HEK293 (cell line): Measurements from ENCODE around the gene ARL6IP5.

Source experiments
- CTCF ChIA-PET: fragments of 350-600 bp; formaldehyde crosslinking; extraction: SDS; loops from one replicate; lab custom pipeline; 2021; ENCODE audit warnings: antibody characterized with exemption; lab: Yijun Ruan, JAX
- POLR2A ChIA-PET: fragments of 300-600 bp; formaldehyde crosslinking; extraction: SDS; loops from one replicate; lab custom pipeline; 2020; ENCODE audit warnings: antibody characterized with exemption, inconsistent platforms; lab: Yijun Ruan, JAX
- H3K27ac ChIP-seq: fragments of 200-500 bp; sonication (Bioruptor generic); 2 replicates; pipeline ENCODE4 v1.5.1; 2014; ENCODE audit warnings: low read depth, low read length, control low read depth, inconsistent platforms; ENCODE audit errors: extremely low read depth
- H3K36me3 ChIP-seq, 2 experiments: fragments of 200-500 bp in 1 of 2; sonication (Bioruptor generic) in 1 of 2; 1 replicate in 1 of 2; 2 replicates in 1 of 2; pipeline ENCODE4 v1.5.1; 2014 to 2017; ENCODE audit warnings: inconsistent platforms in 2 of 2, low read length in 2 of 2; ENCODE audit not compliant: control insufficient read depth in 2 of 2, insufficient read depth in 1 of 2
- H3K4me1 ChIP-seq: fragments of 200-500 bp; sonication (Bioruptor generic); 2 replicates; pipeline ENCODE4 v1.5.1; 2014; ENCODE audit warnings: mild to moderate bottlenecking, low read length, inconsistent platforms; ENCODE audit not compliant: control insufficient read depth, insufficient read depth
- H3K4me3 ChIP-seq: 2 replicates; pipeline ENCODE4 v1.5.1; 2011; ENCODE audit warnings: low read depth, mild to moderate bottlenecking, control low read depth, low read length, moderate library complexity
- H3K9me3 ChIP-seq: fragments of 200-500 bp; sonication (Bioruptor generic); 2 replicates; pipeline ENCODE4 v1.5.1; 2014; ENCODE audit warnings: low read depth, low read length, inconsistent platforms; ENCODE audit not compliant: control insufficient read depth, insufficient read depth
- FEZF1 ChIP-seq: fragments of 450-650 bp; formaldehyde crosslinking; IDR thresholded peaks from 2 replicates; pipeline ENCODE4 v1.5.1; 2016; ENCODE audit warnings: missing biosample characterization, missing genetic modification characterization
- GLI2 ChIP-seq: fragments of 450-650 bp; formaldehyde crosslinking; IDR thresholded peaks from 2 replicates; pipeline ENCODE4; 2017; ENCODE audit warnings: missing biosample characterization, missing genetic modification characterization, low read depth, borderline replicate concordance
- GLIS1 ChIP-seq: fragments of 450-650 bp; formaldehyde crosslinking; IDR thresholded peaks from 2 replicates; pipeline ENCODE4 v1.5.1; 2016; ENCODE audit warnings: missing biosample characterization, missing genetic modification characterization
- KLF10 ChIP-seq: fragments of 450-650 bp; IDR thresholded peaks from 2 replicates; pipeline ENCODE4 v1.5.1; 2018; ENCODE audit warnings: missing biosample characterization, mild to moderate bottlenecking, missing genetic modification characterization
- MZF1 ChIP-seq: fragments of 450-650 bp; formaldehyde crosslinking; IDR thresholded peaks from 2 replicates; pipeline ENCODE4 v1.5.1; 2017; ENCODE audit warnings: missing biosample characterization, missing genetic modification characterization, borderline replicate concordance
- PRDM10 ChIP-seq: fragments of 450-650 bp; formaldehyde crosslinking; IDR thresholded peaks from 2 replicates; pipeline ENCODE4 v1.5.1; 2016; ENCODE audit warnings: missing biosample characterization, missing genetic modification characterization
- TCF7L2 ChIP-seq: IDR thresholded peaks from 2 replicates; pipeline ENCODE4 v1.6.1; 2011; ENCODE audit warnings: low read depth, mild to moderate bottlenecking, inconsistent platforms, low read length, moderate library complexity, borderline replicate concordance
- ZBTB44 ChIP-seq: fragments of 450-650 bp; IDR thresholded peaks from 2 replicates; pipeline ENCODE4 v1.5.1; 2018; ENCODE audit warnings: missing biosample characterization, mild to moderate bottlenecking, missing genetic modification characterization
- ZEB2 ChIP-seq: fragments of 450-650 bp; formaldehyde crosslinking; IDR thresholded peaks from 2 replicates; pipeline ENCODE4 v1.5.1; 2016; ENCODE audit warnings: missing biosample characterization, missing genetic modification characterization
- ZNF266 ChIP-seq: fragments of 450-650 bp; formaldehyde crosslinking; IDR thresholded peaks from 2 replicates; pipeline ENCODE4 v1.5.1; 2016; ENCODE audit warnings: missing biosample characterization, missing genetic modification characterization, low read depth
- ZNF335 ChIP-seq: fragments of 450-650 bp; formaldehyde crosslinking; conservative IDR thresholded peaks from 2 replicates; pipeline ENCODE4 v1.5.1; 2016; ENCODE audit warnings: missing biosample characterization, missing genetic modification characterization
- ZNF366 ChIP-seq: fragments of 450-650 bp; formaldehyde crosslinking; conservative IDR thresholded peaks from 2 replicates; pipeline ENCODE4 v1.5.1; 2016; ENCODE audit warnings: missing biosample characterization, missing genetic modification characterization
- ZNF423 ChIP-seq: fragments of 450-650 bp; formaldehyde crosslinking; IDR thresholded peaks from 2 replicates; pipeline ENCODE4 v1.5.1; 2016; ENCODE audit warnings: missing biosample characterization, missing genetic modification characterization
- ZNF544 ChIP-seq: fragments of 450-650 bp; formaldehyde crosslinking; IDR thresholded peaks from 2 replicates; pipeline ENCODE4 v1.5.0; 2017; ENCODE audit warnings: missing biosample characterization, missing genetic modification characterization
- ZNF660 ChIP-seq: fragments of 450-650 bp; IDR thresholded peaks from 2 replicates; pipeline ENCODE4 v1.5.1; 2018; ENCODE audit warnings: missing biosample characterization, mild to moderate bottlenecking, missing genetic modification characterization
- ZNF792 ChIP-seq: fragments of 450-650 bp; formaldehyde crosslinking; IDR thresholded peaks from 2 replicates; pipeline ENCODE4 v1.5.1; 2016; ENCODE audit warnings: missing biosample characterization, missing genetic modification characterization
- ZSCAN30 ChIP-seq: fragments of 450-650 bp; IDR thresholded peaks from 2 replicates; pipeline ENCODE4 v1.5.1; 2018; ENCODE audit warnings: missing biosample characterization, mild to moderate bottlenecking, missing genetic modification characterization, moderate library complexity
- TF ChIP-seq, protein P1 (sequence below): fragments of 450-650 bp; formaldehyde crosslinking; IDR thresholded peaks from 2 replicates; pipeline ENCODE4 v1.5.1; 2017; ENCODE audit warnings: missing biosample characterization, missing genetic modification characterization
- TF ChIP-seq, protein P2 (sequence below): fragments of 450-650 bp; formaldehyde crosslinking; IDR thresholded peaks from 2 replicates; pipeline ENCODE4 v1.5.1; 2016; ENCODE audit warnings: missing biosample characterization, missing genetic modification characterization
- TF ChIP-seq, protein P3 (sequence below): fragments of 450-650 bp; formaldehyde crosslinking; IDR thresholded peaks from 2 replicates; pipeline ENCODE4 v1.5.1; 2016; ENCODE audit warnings: missing biosample characterization, missing genetic modification characterization
- TF ChIP-seq, protein P4 (sequence below): fragments of 450-650 bp; formaldehyde crosslinking; conservative IDR thresholded peaks from 2 replicates; pipeline ENCODE4 v1.5.1; 2016; ENCODE audit warnings: low read depth, missing biosample characterization, missing genetic modification characterization

ARL6IP5 gene

GRCh38 chr3:69142797-69143454 is 58.2 kb downstream of the ARL6IP5 start:
- CTCF ChIA-PET = interaction anchor here (0.7 kb wide), 1 partner anchor 13 kb away, joined by 6 read pairs; no protein-coding TSS in a partner anchor
- TF ChIP-seq ZNF335 (tag by site-specific recombination) = 0 out of 2 replicates have a peak, but pooled peaks have one; percentile 12
- TF ChIP-seq ZNF266 (tag by site-specific recombination) = no peak
- TF ChIP-seq ZEB2 (tag by site-specific recombination) = no peak
- no peak for TF ChIP-seq ZNF366
- no peak for TF ChIP-seq FEZF1
- TF ChIP-seq MZF1 = no peak
- no peak for TF ChIP-seq ZNF544 (tag by site-specific recombination)
- no peak for TF ChIP-seq TCF7L2
- POLR2A ChIA-PET = no interaction called here
- Histone ChIP-seq H3K9me3 (no peaks in the 10 kb centered on the region), H3K4me3 (no peak overlapping the region), H3K27ac (no peak overlapping the region), H3K4me1 (peaks cover 16% of the 10 kb centered on the region), H3K36me3 (no peaks in the 10 kb centered on the region)

- ChIA-PET POLR2A (no interaction called here), CTCF (no interaction called here)
- Histone ChIP-seq H3K4me3 (no peak overlapping the region), H3K4me1 (peaks cover 16% of the 10 kb centered on the region), H3K9me3 (no peaks in the 10 kb centered on the region), H3K36me3 (no peaks in the 10 kb centered on the region), H3K27ac (no peak overlapping the region)
- TF ChIP-seq ZNF660 (tag by site-specific recombination) (peak; percentile 51; the same call in 1 of the 2 replicates), ZSCAN30 (tag by site-specific recombination) (peak; percentile 72; the same call in 1 of the 2 replicates), GLI2 (tag by site-specific recombination) (no peak), PRDM10 (tag by site-specific recombination) (peak; percentile 47; the same call in 1 of the 2 replicates), ZNF423 (tag by site-specific recombination) (no peak), ZNF366 (peak; percentile 51), ZBTB44 (tag by site-specific recombination) (peak; percentile 81), GLIS1 (tag by site-specific recombination) (peak; percentile 85), KLF10 (0 out of 2 replicates have a peak, but pooled peaks have one; percentile 26), ZNF792 (tag by site-specific recombination) (no peak)
- TF ChIP-seq, protein P1, sequence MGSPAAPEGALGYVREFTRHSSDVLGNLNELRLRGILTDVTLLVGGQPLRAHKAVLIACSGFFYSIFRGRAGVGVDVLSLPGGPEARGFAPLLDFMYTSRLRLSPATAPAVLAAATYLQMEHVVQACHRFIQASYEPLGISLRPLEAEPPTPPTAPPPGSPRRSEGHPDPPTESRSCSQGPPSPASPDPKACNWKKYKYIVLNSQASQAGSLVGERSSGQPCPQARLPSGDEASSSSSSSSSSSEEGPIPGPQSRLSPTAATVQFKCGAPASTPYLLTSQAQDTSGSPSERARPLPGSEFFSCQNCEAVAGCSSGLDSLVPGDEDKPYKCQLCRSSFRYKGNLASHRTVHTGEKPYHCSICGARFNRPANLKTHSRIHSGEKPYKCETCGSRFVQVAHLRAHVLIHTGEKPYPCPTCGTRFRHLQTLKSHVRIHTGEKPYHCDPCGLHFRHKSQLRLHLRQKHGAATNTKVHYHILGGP (tag by site-specific recombination) = peak; percentile 60
- TF ChIP-seq, protein P2, sequence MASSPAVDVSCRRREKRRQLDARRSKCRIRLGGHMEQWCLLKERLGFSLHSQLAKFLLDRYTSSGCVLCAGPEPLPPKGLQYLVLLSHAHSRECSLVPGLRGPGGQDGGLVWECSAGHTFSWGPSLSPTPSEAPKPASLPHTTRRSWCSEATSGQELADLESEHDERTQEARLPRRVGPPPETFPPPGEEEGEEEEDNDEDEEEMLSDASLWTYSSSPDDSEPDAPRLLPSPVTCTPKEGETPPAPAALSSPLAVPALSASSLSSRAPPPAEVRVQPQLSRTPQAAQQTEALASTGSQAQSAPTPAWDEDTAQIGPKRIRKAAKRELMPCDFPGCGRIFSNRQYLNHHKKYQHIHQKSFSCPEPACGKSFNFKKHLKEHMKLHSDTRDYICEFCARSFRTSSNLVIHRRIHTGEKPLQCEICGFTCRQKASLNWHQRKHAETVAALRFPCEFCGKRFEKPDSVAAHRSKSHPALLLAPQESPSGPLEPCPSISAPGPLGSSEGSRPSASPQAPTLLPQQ = peak; percentile 60; the same call in 1 of the 2 replicates
- TF ChIP-seq, protein P3, sequence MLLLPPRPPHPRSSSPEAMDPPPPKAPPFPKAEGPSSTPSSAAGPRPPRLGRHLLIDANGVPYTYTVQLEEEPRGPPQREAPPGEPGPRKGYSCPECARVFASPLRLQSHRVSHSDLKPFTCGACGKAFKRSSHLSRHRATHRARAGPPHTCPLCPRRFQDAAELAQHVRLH (tag by site-specific recombination) = peak; percentile 77; the same call in 1 of the 2 replicates
- TF ChIP-seq, protein P4, sequence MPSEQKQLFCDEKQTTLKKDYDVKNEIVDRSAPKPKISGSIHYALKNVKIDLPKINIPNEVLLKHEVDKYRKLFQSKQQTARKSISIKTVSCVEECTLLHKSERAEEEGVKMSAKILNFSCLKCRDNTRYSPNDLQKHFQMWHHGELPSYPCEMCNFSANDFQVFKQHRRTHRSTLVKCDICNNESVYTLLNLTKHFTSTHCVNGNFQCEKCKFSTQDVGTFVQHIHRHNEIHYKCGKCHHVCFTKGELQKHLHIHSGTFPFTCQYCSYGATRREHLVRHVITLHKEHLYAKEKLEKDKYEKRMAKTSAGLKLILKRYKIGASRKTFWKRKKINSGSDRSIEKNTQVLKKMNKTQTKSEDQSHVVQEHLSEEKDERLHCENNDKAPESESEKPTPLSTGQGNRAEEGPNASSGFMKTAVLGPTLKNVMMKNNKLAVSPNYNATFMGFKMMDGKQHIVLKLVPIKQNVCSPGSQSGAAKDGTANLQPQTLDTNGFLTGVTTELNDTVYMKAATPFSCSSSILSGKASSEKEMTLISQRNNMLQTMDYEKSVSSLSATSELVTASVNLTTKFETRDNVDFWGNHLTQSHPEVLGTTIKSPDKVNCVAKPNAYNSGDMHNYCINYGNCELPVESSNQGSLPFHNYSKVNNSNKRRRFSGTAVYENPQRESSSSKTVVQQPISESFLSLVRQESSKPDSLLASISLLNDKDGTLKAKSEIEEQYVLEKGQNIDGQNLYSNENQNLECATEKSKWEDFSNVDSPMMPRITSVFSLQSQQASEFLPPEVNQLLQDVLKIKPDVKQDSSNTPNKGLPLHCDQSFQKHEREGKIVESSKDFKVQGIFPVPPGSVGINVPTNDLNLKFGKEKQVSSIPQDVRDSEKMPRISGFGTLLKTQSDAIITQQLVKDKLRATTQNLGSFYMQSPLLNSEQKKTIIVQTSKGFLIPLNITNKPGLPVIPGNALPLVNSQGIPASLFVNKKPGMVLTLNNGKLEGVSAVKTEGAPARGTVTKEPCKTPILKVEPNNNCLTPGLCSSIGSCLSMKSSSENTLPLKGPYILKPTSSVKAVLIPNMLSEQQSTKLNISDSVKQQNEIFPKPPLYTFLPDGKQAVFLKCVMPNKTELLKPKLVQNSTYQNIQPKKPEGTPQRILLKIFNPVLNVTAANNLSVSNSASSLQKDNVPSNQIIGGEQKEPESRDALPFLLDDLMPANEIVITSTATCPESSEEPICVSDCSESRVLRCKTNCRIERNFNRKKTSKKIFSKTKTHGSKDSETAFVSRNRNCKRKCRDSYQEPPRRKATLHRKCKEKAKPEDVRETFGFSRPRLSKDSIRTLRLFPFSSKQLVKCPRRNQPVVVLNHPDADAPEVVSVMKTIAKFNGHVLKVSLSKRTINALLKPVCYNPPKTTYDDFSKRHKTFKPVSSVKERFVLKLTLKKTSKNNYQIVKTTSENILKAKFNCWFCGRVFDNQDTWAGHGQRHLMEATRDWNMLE (tag by site-specific recombination) = peak; percentile 76
Observed at GRCh38 chr3:69143612-69144011, 58.9 kb downstream of the ARL6IP5 start.
